ENCODE measurements around the gene MEA1.

Gene MEA1

GRCh38 chr6:43037706-43038105 is 24.0 kb upstream of the MEA1 start:
- DNase-seq = no peak

GRCh38 chr6:43037197-43037596 is 23.5 kb upstream of the MEA1 start:
- DNase-seq = no peak

GRCh38 chr6:43036712-43037111 is 23.0 kb upstream of the MEA1 start:
- DNase-seq = no peak

DNA sequence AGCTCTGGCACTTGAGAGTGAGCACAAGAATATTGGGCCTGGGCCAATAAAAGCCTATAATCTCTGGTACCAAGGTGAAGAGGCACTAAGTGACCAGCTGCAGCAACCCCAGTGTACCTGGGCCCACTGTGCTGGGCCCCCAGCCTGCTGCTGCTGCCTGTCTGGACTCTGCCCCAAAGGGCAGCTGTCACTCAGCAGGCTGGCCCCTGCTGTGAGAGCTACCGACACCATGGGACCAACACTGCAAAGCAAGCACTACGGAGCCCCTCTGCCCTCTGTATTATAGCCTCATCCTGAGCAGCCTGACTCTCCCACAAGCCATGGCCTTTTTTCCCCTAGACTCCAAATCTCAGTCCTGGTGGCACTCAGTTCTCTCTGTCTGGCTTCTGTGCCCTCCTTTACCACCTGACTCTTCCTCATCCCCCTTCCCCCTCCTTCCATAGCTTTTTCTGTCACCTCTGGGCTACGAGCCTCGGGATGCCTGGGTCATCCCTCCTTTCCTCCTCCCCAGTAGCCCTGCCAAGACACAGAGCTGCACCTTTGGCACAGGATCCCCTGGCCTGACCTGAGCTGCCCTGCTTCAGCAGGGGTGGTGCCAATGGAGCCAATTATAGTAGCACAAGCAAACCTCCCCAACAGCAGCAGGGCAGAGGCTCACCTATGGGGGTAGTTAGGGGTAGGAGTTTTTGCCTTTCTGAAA is 21.9 kb upstream of the MEA1 start:
- DNase-seq = no peak

- no peak for DNase-seq
Measured at GRCh38 chr6:43034190-43034525, 20.4 kb upstream of the MEA1 start.

DNA sequence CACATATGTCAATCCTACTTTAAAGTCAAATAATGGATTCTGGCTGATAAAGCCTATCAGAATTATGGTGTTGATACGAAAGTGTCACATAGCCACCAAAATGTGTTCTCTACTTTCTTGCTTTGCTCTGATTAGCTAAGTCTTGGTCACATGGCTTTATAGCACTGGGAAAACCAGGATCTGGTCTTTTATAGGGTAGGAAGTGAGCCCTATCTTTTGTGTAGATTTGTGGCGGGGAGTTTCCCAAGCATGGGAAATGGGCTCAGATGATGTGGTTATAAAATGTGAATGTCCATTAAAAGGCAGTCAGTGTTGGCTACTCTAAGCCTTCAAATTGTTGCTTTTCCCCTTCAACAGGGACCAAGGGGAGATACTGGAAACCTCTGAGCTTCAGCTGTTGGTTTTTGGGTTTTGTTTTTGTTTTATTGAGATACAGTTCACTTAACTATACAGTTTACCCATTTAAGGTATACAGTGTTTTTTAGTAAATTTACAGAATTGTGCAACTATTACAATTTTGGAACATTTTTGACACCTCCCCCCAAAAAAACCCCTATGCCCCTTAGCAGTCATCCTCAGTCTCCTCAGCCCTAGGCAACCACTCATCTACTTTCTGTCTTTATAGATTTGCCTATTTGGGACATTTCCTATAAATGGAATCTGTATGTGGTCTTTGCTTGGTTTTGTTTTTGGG is 19.9 kb upstream of the MEA1 start:
- no peak for DNase-seq

DNA sequence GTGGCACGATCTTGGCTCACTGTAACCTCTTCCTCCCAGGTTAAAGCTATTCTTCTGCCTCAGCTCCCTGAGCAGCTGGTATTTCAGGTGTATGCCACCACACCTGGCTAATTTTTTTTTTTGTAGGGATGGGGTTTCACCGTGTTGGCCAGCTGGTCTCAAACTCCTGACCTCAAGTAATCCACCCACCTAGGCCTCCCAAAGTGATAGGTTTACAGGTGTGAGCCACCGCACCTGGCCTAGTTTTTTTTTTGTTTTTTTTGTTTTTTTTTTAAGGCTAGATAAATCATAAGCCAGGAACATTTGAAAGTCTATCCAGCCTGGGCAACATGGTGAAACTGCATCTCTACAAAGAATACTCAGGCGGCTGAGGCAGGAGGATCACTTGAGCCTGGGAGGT is 18.6 kb upstream of the MEA1 start:
- DNase-seq = no peak

DNA sequence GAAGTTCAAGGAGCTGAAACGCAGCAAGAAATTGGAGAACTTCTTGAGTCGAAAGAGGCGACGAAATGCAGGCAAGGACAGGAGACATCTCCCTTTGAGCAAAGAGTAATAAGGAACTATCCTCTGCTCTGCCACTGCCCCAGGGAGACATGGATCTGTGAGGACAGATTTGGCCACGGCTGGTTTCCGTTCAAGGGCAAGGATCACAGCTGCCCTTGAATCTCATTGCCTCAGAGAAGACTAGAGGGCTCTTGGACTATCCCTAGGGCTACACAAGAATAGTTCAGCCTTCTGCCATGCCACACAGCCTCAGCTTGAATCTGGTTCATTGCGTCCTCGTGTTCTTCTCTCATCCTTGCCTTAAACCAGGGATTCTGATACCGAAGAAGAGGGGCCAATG is 15.4 kb upstream of the MEA1 start:
- DNase-seq = no peak

DNA sequence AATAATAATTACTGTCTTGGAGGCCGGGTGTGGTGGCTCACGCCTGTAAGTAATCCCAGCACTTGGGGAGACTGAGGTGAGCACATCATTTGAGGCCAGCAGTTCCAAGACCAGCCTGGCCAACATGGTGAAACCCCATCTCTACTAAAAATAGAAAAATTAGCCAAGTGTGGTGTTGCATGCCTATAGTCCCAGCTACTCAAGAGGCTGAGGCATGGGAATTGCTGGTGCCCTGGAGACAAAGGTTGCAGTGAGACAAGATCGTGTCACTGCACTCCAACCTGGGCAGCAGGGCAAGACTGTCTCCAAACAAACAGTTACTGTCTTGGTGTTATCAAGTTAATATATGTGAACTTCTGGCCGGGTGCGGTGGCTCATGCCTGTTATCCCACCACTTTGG is 12.6 kb upstream of the MEA1 start:
- no peak for DNase-seq

DNA sequence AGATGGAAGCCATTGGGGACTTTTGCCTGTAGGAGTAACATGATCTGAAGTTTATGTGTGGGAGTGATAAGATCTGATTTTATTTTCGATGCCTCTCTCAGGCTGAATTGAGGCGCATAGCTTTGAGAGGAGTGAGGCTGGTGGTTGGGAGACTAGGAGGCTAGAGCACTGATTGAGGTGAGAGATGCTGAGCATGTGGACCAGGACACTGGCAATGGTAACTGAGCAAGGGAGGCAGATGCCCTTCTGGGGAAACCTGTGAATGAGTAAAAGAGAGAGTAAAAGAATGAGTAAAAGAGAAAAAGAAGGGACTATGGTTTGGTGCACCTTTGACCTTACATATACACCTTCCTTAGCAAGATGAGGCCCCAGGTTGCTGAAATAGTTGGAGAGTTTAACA is 10.7 kb upstream of the MEA1 start:
- DNase-seq = no peak

DNA sequence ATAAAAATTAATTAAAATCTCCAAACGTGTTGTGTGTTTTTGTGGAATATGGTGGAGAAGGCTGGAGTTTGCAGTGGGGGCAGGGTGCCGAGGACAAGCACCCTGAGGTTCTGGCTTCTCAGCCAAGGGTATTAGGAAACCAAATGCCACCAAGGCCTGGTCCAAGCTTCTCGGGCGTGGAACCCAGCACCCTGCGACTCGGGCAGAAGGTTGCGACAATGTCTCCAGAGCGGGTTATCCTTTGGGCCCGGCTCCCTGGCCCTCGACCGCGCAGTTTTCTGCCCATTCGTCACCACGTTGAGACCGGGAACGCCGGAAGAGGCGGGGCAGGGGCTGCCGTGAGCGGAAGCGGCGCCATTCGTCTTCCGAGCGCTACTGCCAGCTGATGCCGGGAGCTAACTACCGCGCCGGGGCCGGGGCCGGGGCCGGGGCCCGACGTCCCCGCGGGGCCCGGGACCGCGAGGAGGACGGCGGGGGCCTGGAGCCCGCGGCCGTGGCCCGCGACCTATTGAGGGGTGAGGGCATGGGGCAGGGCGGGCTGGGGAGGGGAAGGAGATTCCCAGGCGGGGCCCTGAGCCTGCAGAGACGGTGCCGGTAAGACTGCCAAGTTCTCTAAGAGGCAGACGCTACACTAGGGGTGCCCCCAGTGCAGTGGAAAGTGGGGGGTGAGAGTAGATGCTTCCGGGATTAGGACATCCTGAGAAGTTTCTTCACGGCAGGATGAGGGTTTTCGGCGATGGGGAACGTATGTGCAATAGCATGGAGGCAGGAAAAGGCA is 7.7 kb upstream of the MEA1 start, which contains the start of gene RRP36:
Gene RRP36, plus strand, starts transcription at position 354 of the 778 bp plus-strand sequence. Its CDS starts 32 bp downstream, at position 386.
- peak; percentile 27 for DNase-seq

- DNase-seq = no peak
Measured at GRCh38 chr6:43020847-43021246, 7.1 kb upstream of the MEA1 start.

DNA sequence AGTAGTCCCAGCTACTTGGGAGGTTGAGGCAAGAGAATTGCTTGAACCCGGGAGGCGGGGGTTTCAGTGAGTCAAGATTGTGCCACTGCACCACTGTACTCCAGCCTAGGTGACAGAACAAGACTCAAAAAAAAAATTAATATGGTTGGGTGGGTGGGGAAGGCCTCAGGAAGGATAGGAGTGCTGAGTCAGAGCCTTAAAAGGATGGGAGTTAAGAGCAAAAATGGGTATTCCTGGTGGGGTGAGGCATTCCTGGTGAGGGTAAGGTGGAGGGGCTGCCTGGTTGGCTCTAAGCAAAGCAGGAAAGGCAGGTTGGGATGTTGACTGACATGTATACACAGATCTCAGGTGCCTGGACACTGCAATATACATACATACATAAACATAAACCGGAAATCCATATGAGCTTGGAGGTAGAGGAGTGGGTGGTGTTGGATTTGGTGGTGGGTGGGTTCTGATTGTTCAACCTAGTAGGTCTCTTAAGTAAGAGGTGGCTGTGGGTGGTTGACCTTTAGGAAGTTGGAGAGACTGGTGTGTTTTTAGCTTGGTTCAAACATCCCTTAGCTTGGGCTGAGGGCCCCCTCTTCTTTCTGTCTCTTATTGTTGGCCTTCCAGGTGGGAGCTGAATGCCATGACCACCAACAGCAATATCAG is 6.4 kb upstream of the MEA1 start:
- DNase-seq = no peak

DNA sequence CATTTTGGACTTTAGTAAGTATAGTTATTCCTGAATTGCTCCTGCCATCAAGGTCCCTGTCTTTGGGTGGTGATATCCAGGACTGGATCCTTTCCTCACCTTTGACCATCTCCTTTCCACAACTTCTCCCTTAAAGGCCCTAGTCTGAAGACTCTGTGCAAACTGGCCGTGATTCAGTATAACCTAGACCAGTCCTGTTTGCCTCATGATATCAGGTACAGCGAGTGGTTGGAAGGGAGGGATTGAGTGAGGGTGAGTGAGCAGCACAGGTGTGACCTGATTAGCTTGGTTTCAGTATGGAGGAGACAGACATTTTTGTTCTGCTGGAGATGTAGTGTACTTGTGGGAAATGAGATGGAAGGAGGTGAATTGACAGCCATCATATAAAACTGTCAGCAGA is 5.4 kb upstream of the MEA1 start:
- DNase-seq = no peak

GRCh38 chr6:43016943-43017334 is 3.2 kb upstream of the MEA1 start:
- DNase-seq = no peak

- no peak for DNase-seq
Measured at GRCh38 chr6:43016176-43016942, 2.6 kb upstream of the MEA1 start.

- no peak for DNase-seq
Measured at GRCh38 chr6:43014434-43014909, 726 bp upstream of the MEA1 start.

DNA sequence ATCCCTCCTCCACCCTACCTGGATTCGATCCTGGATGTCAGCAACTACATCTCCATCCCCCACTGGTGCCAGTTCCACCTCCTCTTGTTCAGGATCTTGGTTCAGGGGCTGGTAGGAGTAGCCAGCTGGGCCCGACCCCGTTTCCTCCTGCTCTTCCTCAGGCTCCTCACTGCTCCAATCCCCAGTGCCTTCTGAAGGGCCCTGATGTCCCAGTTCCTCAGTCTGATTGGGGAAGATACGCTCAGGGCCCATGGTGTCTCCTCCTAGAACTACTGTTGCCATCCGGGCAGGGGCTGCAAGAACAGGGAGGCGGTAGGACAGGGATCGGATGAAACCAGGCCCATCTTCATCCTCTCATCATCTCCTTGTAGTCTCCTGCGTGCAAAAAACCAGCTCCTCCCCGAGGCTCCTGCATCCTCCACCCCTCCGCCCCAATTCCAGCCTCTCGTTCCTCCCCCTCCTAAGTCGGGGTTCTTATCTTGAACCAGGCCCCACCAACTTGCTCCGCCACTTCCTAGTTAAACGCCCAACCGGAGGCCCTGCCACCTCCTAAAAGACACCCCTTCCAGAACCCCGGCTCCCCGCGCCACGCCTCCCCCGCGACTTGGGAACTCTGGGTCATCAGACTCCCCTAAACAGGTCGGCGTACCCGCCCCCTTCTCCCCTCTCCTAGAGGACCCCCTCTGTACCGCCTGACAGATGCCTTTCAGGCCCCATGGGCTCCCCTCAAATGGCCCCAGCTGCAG is 476 bp downstream of the MEA1 start:
- DNase-seq = peak; percentile 65

GRCh38 chr6:43012364-43012763 is 1.4 kb downstream of the MEA1 start:
- no peak for DNase-seq

DNA sequence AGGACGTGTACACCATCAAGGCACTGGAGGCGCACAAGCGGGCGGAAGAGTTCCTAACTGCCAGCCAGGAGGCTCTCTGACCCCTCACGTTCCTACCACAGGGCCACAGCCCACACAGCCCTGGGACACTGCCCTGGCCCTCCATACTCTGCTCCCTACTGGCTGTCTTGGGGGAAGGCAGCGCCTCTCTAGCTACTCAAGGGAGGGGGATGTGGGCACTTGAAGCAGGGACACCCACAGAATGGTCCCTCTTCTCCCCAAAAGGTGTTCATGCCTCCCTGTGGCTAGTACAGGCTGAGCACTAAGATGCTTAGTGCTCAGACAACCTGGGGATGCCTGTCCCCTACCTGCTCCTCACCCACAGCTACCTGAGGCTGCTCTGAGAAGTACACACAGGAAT is 2.5 kb downstream of the MEA1 start:
- DNase-seq = no peak

GRCh38 chr6:43009124-43009523 is 4.6 kb downstream of the MEA1 start:
- DNase-seq = no peak

DNA sequence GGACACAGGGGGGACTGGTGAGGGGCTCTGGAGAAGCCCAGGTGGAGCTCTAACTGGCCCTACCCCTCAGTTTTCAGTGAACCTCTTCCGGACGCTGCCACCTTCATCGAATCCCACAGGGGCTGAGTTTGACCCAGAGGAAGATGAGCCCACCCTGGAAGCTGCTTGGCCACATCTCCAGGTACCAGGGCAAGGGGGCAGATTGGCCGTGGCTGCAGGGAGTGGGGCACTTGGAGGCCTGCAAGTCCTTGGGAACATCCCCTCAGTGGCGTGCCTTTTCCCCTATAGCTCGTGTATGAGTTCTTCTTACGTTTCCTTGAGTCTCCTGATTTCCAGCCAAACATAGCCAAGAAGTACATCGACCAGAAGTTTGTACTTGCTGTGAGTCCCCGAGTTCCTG is 6.6 kb downstream of the MEA1 start:
- DNase-seq = no peak
